IPS-15b (cell line): ENCODE results near the gene THSD7B.

ENCODE experiments used
- H3K27me3 ChIP-seq: one replicate; pipeline ENCODE4 v1.6.1; 2013; ENCODE audit warnings: low read length; ENCODE audit not compliant: control insufficient read depth, insufficient read depth
- H3K36me3 ChIP-seq: one replicate; pipeline ENCODE4 v1.6.1; 2013; ENCODE audit warnings: low read length; ENCODE audit not compliant: control insufficient read depth, insufficient read depth
- H3K4me1 ChIP-seq: one replicate; pipeline ENCODE4 v1.6.1; 2013; ENCODE audit warnings: mild to moderate bottlenecking, low read length; ENCODE audit not compliant: control insufficient read depth, insufficient read depth
- H3K4me3 ChIP-seq: one replicate; pipeline ENCODE4 v1.5.1; 2013; ENCODE audit warnings: low read depth, low read length
- H3K9ac ChIP-seq: one replicate; pipeline ENCODE4 v1.6.1; 2013; ENCODE audit warnings: low read depth, mild to moderate bottlenecking, low read length
- H3K9me3 ChIP-seq: one replicate; pipeline ENCODE4 v1.6.1; 2013; ENCODE audit warnings: mild to moderate bottlenecking, low read length; ENCODE audit not compliant: control insufficient read depth, insufficient read depth

Gene THSD7B

GRCh38 chr2:137444970-137445369, 679.6 kb downstream of the THSD7B start:
- H3K27me3 ChIP-seq = no peaks in the 10 kb centered on the region
- H3K9ac ChIP-seq = no peak overlapping the region
- no peaks in the 10 kb centered on the region for H3K36me3 ChIP-seq
- no peak overlapping the region for H3K4me3 ChIP-seq
- no peaks in the 10 kb centered on the region for H3K9me3 ChIP-seq
- H3K4me1 ChIP-seq = no peaks in the 10 kb centered on the region

GRCh38 chr2:137449454-137449853, 684.1 kb downstream of the THSD7B start:
- Histone ChIP-seq H3K9me3 (no peaks in the 10 kb centered on the region), H3K4me1 (no peaks in the 10 kb centered on the region), H3K9ac (no peak overlapping the region), H3K4me3 (no peak overlapping the region), H3K27me3 (no peaks in the 10 kb centered on the region), H3K36me3 (no peaks in the 10 kb centered on the region)

GRCh38 chr2:137454886-137455285, 689.5 kb downstream of the THSD7B start:
- no peaks in the 10 kb centered on the region for H3K36me3 ChIP-seq
- no peak overlapping the region for H3K4me3 ChIP-seq
- H3K27me3 ChIP-seq = no peaks in the 10 kb centered on the region
- H3K9me3 ChIP-seq = peaks cover 4% of the 10 kb centered on the region
- no peak overlapping the region for H3K9ac ChIP-seq
- H3K4me1 ChIP-seq = no peaks in the 10 kb centered on the region

- Histone ChIP-seq H3K4me1 (no peaks in the 10 kb centered on the region), H3K9me3 (no peaks in the 10 kb centered on the region), H3K9ac (no peak overlapping the region), H3K36me3 (no peaks in the 10 kb centered on the region), H3K4me3 (no peak overlapping the region), H3K27me3 (no peaks in the 10 kb centered on the region)
Observed at GRCh38 chr2:137467246-137467862, 702.0 kb downstream of the THSD7B start.

- H3K9ac ChIP-seq = no peak overlapping the region
- H3K27me3 ChIP-seq = no peaks in the 10 kb centered on the region
- no peaks in the 10 kb centered on the region for H3K4me1 ChIP-seq
- no peaks in the 10 kb centered on the region for H3K9me3 ChIP-seq
- no peaks in the 10 kb centered on the region for H3K36me3 ChIP-seq
- H3K4me3 ChIP-seq = no peak overlapping the region
Observed at GRCh38 chr2:137493261-137493660, 727.9 kb downstream of the THSD7B start.

- Histone ChIP-seq H3K4me1 (no peaks in the 10 kb centered on the region), H3K36me3 (no peaks in the 10 kb centered on the region), H3K9me3 (no peaks in the 10 kb centered on the region), H3K4me3 (no peak overlapping the region), H3K9ac (no peak overlapping the region), H3K27me3 (no peaks in the 10 kb centered on the region)
Observed at GRCh38 chr2:137500599-137500998, 735.3 kb downstream of the THSD7B start.

- H3K4me3 ChIP-seq = no peak overlapping the region
- no peaks in the 10 kb centered on the region for H3K27me3 ChIP-seq
- no peaks in the 10 kb centered on the region for H3K36me3 ChIP-seq
- no peaks in the 10 kb centered on the region for H3K9me3 ChIP-seq
- H3K4me1 ChIP-seq = peaks cover 3% of the 10 kb centered on the region
- H3K9ac ChIP-seq = no peak overlapping the region
Observed at GRCh38 chr2:137507237-137507636, 741.9 kb downstream of the THSD7B start.

GRCh38 chr2:137508739-137509384, 743.5 kb downstream of the THSD7B start:
- peaks cover 3% of the 10 kb centered on the region for H3K4me1 ChIP-seq

GRCh38 chr2:137511526-137511925, 746.2 kb downstream of the THSD7B start:
- Histone ChIP-seq H3K9me3 (no peaks in the 10 kb centered on the region), H3K4me3 (no peak overlapping the region), H3K27me3 (no peaks in the 10 kb centered on the region), H3K9ac (no peak overlapping the region), H3K36me3 (no peaks in the 10 kb centered on the region), H3K4me1 (peaks cover 3% of the 10 kb centered on the region)

More at GRCh38 chr2:137508739-137509384, 743.5 kb downstream of the THSD7B start:
- Histone ChIP-seq H3K27me3 (no peaks in the 10 kb centered on the region), H3K9me3 (no peaks in the 10 kb centered on the region), H3K4me3 (no peak overlapping the region), H3K36me3 (no peaks in the 10 kb centered on the region), H3K9ac (no peak overlapping the region)

- H3K4me3 ChIP-seq = no peak overlapping the region
- H3K27me3 ChIP-seq = no peaks in the 10 kb centered on the region
- peaks cover 4% of the 10 kb centered on the region for H3K4me1 ChIP-seq
- H3K9me3 ChIP-seq = no peaks in the 10 kb centered on the region
- H3K36me3 ChIP-seq = no peaks in the 10 kb centered on the region
- H3K9ac ChIP-seq = no peak overlapping the region
Observed at GRCh38 chr2:137521653-137522619, 756.6 kb downstream of the THSD7B start.

GRCh38 chr2:137522620-137523011, 757.3 kb downstream of the THSD7B start:
- no peak overlapping the region for H3K9ac ChIP-seq
- no peaks in the 10 kb centered on the region for H3K36me3 ChIP-seq
- no peak overlapping the region for H3K4me3 ChIP-seq
- H3K9me3 ChIP-seq = no peaks in the 10 kb centered on the region
- peaks cover 4% of the 10 kb centered on the region for H3K4me1 ChIP-seq
- H3K27me3 ChIP-seq = no peaks in the 10 kb centered on the region
